ENCODE data around the gene MEIOB.
A peak's percentile ranks its signal among the peaks of the same experiment; 100 is the strongest.

The MEIOB gene

GRCh38 chr16:1828645-1829410 is 43.1 kb downstream of the MEIOB start:
- no peak for DNase-seq (ENCODE audit: low spot score)

GRCh38 chr16:1826691-1827573 is 45.0 kb downstream of the MEIOB start, which contains the start of the genes FAHD1 and HAGH:
Gene FAHD1, plus strand, starts transcription at chr16:1827206. Its CDS starts 33 bp downstream, at chr16:1827239.
Gene HAGH, minus strand, starts transcription at chr16:1826825. Its CDS starts 38 bp downstream, at chr16:1826787.
- DNase-seq (ENCODE audit: low spot score), result peak; percentile 100

- DNase-seq (ENCODE audit: low spot score), result peak; percentile 59
These were observed 45.9 kb downstream of the MEIOB start for GRCh38 chr16:1825864-1826690.

- no peak for DNase-seq (ENCODE audit: low spot score)
These were observed 46.5 kb downstream of the MEIOB start for GRCh38 chr16:1825381-1825863.

GRCh38 chr16:1823821-1824220 is 48.1 kb downstream of the MEIOB start:
- DNase-seq (ENCODE audit: low spot score), result peak; percentile 57

GRCh38 chr16:1822801-1823200 is 49.2 kb downstream of the MEIOB start:
- no peak for DNase-seq (ENCODE audit: low spot score)

- no peak for DNase-seq (ENCODE audit: low spot score)
These were observed 49.9 kb downstream of the MEIOB start for GRCh38 chr16:1821861-1822611.

- no peak for DNase-seq (ENCODE audit: low spot score)
These were observed 51.0 kb downstream of the MEIOB start for GRCh38 chr16:1820946-1821290.

- no peak for DNase-seq (ENCODE audit: low spot score)
These were observed 51.6 kb downstream of the MEIOB start for GRCh38 chr16:1820096-1820945.

- DNase-seq (ENCODE audit: low spot score), result no peak
These were observed 52.4 kb downstream of the MEIOB start for GRCh38 chr16:1819611-1820010.

- no peak for DNase-seq (ENCODE audit: low spot score)
These were observed 53.0 kb downstream of the MEIOB start for GRCh38 chr16:1818873-1819525.

GRCh38 chr16:1818204-1818872 is 53.6 kb downstream of the MEIOB start:
- DNase-seq (ENCODE audit: low spot score), result no peak

- no peak for DNase-seq (ENCODE audit: low spot score)
These were observed 54.2 kb downstream of the MEIOB start for GRCh38 chr16:1817716-1818115.

GRCh38 chr16:1817276-1817589 is 54.7 kb downstream of the MEIOB start:
- no peak for DNase-seq (ENCODE audit: low spot score)

GRCh38 chr16:1816396-1817275 is 55.3 kb downstream of the MEIOB start:
- no peak for DNase-seq (ENCODE audit: low spot score)

GRCh38 chr16:1815461-1815860 is 56.5 kb downstream of the MEIOB start:
- DNase-seq (ENCODE audit: low spot score), result no peak

GRCh38 chr16:1812732-1813163 is 59.2 kb downstream of the MEIOB start:
- DNase-seq (ENCODE audit: low spot score), result peak; percentile 93

- DNase-seq (ENCODE audit: low spot score), result no peak
These were observed 61.4 kb downstream of the MEIOB start for GRCh38 chr16:1810536-1810935.

All from AG08396 (cell line).